Activated CD8-positive, alpha-beta memory T cell treated with anti-CD3 and anti-CD28 coated beads for 48 hours (primary cell): ENCODE results near the gene NKD2.
"Not testable (repeated sequence)": the region's sequence is repeated elsewhere in the genome, so short reads cannot be mapped to it uniquely, and the experiment has no call there.

Source experiments
- DNase-seq, 3 experiments: peaks; one replicate each; pipeline ENCODE4 v3.0.0-alpha.2; 2020; ENCODE audit warnings: low read depth in 2 of 3, low spot score in 2 of 3

Gene NKD2, protein sequence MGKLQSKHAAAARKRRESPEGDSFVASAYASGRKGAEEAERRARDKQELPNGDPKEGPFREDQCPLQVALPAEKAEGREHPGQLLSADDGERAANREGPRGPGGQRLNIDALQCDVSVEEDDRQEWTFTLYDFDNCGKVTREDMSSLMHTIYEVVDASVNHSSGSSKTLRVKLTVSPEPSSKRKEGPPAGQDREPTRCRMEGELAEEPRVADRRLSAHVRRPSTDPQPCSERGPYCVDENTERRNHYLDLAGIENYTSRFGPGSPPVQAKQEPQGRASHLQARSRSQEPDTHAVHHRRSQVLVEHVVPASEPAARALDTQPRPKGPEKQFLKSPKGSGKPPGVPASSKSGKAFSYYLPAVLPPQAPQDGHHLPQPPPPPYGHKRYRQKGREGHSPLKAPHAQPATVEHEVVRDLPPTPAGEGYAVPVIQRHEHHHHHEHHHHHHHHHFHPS

DNA sequence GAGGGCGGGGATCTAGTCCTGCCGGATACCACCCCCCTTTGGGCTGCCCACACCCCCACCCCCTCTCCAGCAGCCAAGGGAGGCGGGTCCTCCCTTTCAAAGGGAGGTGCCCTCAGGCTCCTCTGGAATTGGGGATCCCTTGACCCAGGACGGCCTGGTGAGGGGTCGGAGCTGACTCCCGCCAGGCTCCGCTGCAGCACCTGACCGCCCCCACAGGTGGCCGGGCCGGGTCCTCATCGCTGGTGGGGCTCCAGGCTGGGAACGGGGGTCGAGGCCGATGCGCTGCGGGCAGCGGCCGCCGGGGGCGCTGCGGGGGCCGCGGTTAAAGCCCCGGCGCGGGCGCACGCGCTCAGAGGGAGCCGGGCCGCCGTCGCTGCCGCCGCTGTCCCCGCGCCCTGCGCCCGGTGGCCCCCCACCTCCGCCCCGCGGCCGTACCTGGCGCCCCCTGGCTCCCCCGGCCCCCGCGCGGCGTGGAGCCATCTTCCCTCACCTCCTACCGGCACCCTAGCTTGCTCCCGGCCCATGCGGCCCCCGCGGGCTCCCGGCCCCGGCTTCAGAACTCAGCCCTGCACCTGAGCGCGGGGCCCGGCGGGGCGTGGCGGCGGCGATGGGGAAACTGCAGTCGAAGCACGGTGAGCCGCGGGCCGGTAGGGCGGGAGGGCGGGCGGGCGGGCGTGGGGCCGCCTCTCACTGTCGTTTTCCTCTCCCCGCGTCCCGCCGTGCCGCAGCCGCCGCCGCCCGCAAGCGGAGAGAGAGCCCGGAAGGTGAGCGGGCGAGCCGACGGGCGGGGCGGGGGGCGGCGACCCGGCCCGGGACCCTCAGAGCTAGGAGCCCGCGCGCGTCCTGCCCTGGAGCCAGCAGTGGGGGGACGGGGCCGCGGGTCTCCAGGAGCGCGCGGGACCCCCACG lies at the start of gene NKD2:
TSS of gene NKD2 (plus strand) at position 352 of the 908 bp plus-strand sequence. CDS start at position 608, 256 bp downstream.
- peak in 1 of 3 experiments; percentile 28 for DNase-seq

GRCh38 chr5:959581-960531 lies 48.7 kb upstream of the NKD2 start:
- no peak for DNase-seq

DNA sequence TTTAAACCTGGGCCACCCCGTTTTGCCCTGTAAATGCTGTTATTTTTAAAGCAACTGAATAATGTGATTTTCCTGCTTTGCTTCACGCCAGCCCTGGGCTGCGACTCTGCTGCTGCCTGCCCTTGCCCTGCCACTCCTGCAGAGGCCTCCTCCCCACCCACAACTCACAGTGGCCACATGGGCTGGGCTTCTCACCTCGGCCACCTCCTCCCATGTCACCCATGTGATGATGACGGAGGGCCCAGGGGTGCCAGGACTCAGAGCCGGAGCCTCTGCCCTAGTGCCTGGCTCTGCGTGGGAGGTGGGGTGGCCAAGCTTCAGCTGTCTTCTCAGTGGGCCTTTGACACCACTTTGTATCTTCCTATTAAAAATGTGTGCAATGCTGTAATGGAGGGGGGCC lies 48.1 kb upstream of the NKD2 start:
- no peak for DNase-seq

- no peak for DNase-seq
Measured at GRCh38 chr5:961002-961710, 47.4 kb upstream of the NKD2 start.

DNA sequence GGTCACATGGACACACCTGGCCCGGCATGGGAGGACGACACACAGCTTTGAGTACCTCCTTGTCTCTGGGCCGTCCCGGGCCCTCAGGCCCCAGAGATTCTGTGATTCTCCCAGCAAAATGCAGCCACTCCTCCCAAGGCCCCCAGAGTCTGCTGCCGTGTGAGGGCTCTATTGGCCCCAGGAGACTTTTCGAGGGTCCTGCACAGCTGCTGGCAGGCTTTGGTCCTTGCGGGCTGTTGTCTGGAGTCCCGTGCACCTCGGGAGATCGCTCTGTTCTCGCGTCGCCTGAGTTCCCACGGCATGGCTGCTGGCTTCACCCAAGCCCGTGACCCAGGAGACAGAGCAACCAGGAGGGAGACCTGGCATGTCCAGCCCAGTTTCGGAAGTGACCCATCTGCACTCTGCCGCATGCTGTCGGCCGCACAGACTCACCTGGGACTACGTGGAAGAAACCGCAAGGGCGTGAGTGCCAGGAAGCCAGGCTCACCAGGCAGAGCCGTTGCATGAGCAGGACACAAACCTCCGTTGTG lies 46.8 kb upstream of the NKD2 start:
- no peak for DNase-seq

- no peak for DNase-seq
Measured at GRCh38 chr5:962386-962785, 46.2 kb upstream of the NKD2 start.

GRCh38 chr5:962801-963200 lies 45.8 kb upstream of the NKD2 start:
- DNase-seq: no peak

DNA sequence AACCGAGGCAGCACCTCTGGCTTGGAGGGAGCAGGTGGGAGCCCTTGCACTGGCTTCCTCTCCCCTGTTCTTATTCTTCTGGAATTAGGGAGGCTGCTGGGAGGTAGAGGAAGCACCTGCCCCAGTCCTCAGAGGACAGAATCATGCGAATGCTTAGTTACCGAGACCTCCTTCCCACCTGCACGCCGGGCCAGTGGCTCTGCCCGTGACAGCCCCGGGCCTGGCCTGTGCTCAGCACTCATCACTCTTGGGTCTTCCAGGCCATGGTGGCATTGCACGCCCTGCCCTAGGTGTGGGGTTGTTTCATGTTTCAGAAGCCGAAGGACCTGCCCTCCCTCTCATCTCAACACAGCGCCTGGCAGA lies 45.3 kb upstream of the NKD2 start:
- no peak for DNase-seq

DNA sequence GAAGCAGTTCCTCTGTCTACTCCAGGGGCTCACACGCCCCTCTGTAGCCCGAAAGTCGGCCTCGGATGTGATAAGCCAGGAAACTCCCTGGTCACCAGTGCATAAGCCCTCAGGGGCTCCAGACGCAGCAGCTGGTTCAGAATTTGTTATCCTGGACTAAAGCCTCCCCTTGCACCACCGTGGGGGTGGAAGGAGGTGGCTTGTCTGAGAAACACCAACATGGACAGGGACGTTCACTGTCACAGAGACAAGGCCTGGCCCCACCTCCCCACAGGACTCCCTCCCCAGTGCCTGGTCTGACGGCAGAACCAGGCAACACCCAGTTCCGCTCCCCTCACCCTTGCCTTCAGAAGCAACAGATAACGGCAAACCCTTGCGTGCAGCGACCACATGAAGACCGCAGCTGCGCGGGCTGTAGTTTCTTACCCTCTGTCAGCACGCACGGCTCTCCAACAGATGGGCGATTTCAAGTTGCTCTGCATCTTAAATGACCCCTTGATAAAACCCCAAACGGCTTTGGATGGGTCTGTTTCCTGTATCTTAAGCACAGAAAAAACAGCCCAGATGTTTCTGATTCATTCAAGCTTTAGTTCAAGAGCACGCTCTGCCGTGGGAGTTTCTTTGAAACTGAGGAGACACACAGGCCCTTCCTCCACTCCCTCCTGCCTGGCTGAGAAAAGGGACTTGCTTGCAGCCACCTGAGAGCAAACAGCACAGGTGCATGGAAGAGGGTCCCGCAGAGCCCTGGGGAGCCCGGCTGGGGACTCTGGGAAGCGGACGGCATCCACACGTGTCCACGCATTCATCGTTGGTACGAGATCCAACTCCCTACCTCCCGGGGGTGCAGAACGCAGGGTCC lies 44.7 kb upstream of the NKD2 start:
- DNase-seq: peak in 2 of 3 experiments; percentile 18 to 38

DNA sequence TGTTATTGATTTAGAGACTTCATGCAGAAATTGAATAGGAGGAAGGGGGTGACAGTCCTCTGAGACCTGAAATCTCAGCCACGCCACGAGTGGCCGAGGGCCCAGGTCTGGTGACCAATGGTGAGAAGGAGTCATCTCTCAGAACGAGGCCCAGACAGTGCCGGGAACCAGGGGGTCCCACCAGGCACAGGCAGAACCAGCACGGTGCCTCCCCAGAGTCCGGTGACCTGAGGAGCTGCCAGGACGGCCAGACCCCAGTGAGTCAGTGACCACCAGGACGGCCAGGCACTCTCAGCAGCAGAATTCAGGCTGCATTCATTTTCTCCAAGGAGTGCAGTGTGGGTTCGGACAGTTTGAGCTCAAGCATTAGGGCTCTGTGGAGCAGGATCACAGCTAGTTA lies 43.8 kb upstream of the NKD2 start:
- no peak for DNase-seq

- no peak for DNase-seq
Measured at GRCh38 chr5:965604-966344, 42.8 kb upstream of the NKD2 start.

DNA sequence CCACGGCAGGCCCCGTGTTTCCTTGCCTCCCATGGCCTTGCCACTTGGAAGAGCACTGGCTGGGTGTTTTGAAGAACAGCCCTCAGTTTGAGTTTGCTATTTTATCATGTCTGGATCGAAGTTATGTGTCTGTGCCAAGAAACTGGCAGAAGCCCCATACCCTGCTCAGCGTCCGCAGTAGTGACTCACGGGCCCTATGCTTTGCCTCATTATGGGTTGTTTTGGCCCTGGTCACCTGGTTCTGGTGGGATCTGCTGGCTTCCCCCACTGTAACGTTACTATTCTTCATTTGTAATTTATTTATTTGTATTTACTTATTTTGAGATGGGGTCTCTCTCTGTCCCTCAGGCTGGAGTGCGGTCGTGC lies 42.3 kb upstream of the NKD2 start:
- DNase-seq: no peak

- no peak for DNase-seq
Measured at GRCh38 chr5:966941-967340, 41.7 kb upstream of the NKD2 start.

DNA sequence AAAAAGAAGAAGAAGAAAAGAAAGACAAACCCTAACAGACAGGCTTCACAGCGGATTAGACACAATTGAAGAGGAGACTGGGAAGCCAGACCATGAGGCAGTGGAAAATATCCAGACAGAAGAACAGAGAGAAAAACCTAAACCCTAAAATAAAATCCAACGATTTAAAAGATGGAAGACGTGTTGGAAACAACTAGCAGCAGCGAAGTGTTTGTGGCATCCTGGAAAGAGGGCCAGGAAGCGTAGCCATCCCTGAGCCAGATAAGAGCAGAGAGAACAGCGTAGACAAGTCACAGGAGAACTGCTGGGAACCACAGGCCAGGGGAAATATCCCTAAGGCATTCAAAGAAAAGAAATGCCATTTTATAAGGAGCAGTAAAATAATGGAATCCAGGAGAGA lies 39.7 kb upstream of the NKD2 start:
- no peak for DNase-seq

GRCh38 chr5:969408-969839 lies 39.2 kb upstream of the NKD2 start:
- DNase-seq: no peak

- DNase-seq: not testable (repeated sequence)
Measured at GRCh38 chr5:972575-972974, 36.0 kb upstream of the NKD2 start.

GRCh38 chr5:976849-977751 lies 31.5 kb upstream of the NKD2 start:
- DNase-seq: no peak
